GM23338 (cell line): ENCODE results near the gene BPIFB6.

ENCODE experiments used
- CREB1 ChIP-seq: fragments of 250-450 bp; sonication (Bioruptor Pico); IDR thresholded peaks from 2 replicates; pipeline ENCODE4 v1.5.0; 2020; ENCODE audit warnings: low read depth, mild to moderate bottlenecking, moderate library complexity
- CTCF ChIP-seq, 2 experiments: fragments of 200-600 bp in 1 of 2; sonication (generic) in 1 of 2; conservative IDR thresholded peaks; 2 replicates each; pipeline versions ENCODE4 v1.5.1 to v1.6.1; 2016 to 2017; ENCODE audit warnings: antibody characterized with exemption in 2 of 2, low read depth in 2 of 2, mild to moderate bottlenecking in 2 of 2, moderate library complexity in 1 of 2
- ETS1 ChIP-seq: IDR thresholded peaks from 2 replicates; pipeline ENCODE4 v1.6.1; 2016; ENCODE audit warnings: antibody characterized with exemption
- EZH2 ChIP-seq: fragments of 200-600 bp; sonication (generic); IDR thresholded peaks from one replicate; pipeline ENCODE4 v1.8.0; 2017; ENCODE audit warnings: antibody characterized with exemption, mild to moderate bottlenecking, low read depth; ENCODE audit not compliant: unreplicated experiment
- EZH2phosphoT487 ChIP-seq: fragments of 200-600 bp; sonication (generic); IDR thresholded peaks from one replicate; pipeline ENCODE4 v1.8.1; 2018; ENCODE audit warnings: antibody characterized with exemption; ENCODE audit not compliant: unreplicated experiment
- JUNB ChIP-seq: IDR thresholded peaks from one replicate; pipeline ENCODE4 v1.6.1; 2016; ENCODE audit warnings: antibody characterized with exemption; ENCODE audit not compliant: unreplicated experiment
- NANOG ChIP-seq: IDR thresholded peaks from 2 replicates; pipeline ENCODE4 v1.6.1; 2016; ENCODE audit warnings: antibody characterized with exemption, borderline replicate concordance
- POLR2AphosphoS5 ChIP-seq: IDR thresholded peaks from 2 replicates; pipeline ENCODE4 v1.6.1; 2016; ENCODE audit warnings: antibody characterized with exemption, low read depth
- REST ChIP-seq: IDR thresholded peaks from one replicate; pipeline ENCODE4 v1.6.1; 2018; ENCODE audit warnings: antibody characterized with exemption; ENCODE audit not compliant: unreplicated experiment
- STAT1 ChIP-seq: IDR thresholded peaks from one replicate; pipeline ENCODE4 v1.6.1; 2016; ENCODE audit warnings: antibody characterized with exemption; ENCODE audit not compliant: unreplicated experiment
- ZNF114 ChIP-seq: fragments of 250-450 bp; sonication (Bioruptor Pico); IDR thresholded peaks from 2 replicates; pipeline ENCODE4 v1.5.0; 2020; ENCODE audit warnings: mild to moderate bottlenecking, moderate library complexity
- ZNF331 ChIP-seq: fragments of 250-450 bp; sonication (Bioruptor Pico); IDR thresholded peaks from 2 replicates; pipeline ENCODE4 v1.5.0; 2020; ENCODE audit warnings: low read depth, mild to moderate bottlenecking, moderate library complexity

- TF ChIP-seq CTCF (conservative IDR thresholded peaks at IDR 0.05; ENCODE audit: low read depth in 2 of 2) = no peak
- no peak for TF ChIP-seq REST
- no peak for TF ChIP-seq EZH2phosphoT487
- no peak for TF ChIP-seq POLR2AphosphoS5
- TF ChIP-seq EZH2 = no peak
- TF ChIP-seq ZNF114 (CRISPR knock-in tag) = no peak
- TF ChIP-seq ZNF331 = no peak
- TF ChIP-seq STAT1 = no peak
- TF ChIP-seq NANOG = no peak
- no peak for TF ChIP-seq JUNB
- TF ChIP-seq CREB1 = no peak
- no peak for TF ChIP-seq ETS1
These were observed 22.9 kb upstream of the BPIFB6 start for GRCh38 chr20:33008336-33009213.
